GM21786 (cell line): ENCODE data around the gene SLC37A4.

Experiments used
- ATAC-seq: cut with Tn5 transposase; IDR thresholded peaks from one replicate; pipeline ENCODE4 v1.9.1; 2021; ENCODE audit not compliant: unreplicated experiment

SLC37A4 gene

GRCh38 chr11:118979434-118979833 lies 51.2 kb downstream of the SLC37A4 start:
- ATAC-seq: no peak

GRCh38 chr11:118975771-118976709 lies 54.6 kb downstream of the SLC37A4 start:
- ATAC-seq: no peak
